NOMO-1 (cell line): ENCODE data around the gene AOPEP.
"Not testable (repeated sequence)": the region's sequence is repeated elsewhere in the genome, so short reads cannot be mapped to it uniquely, and the experiment has no call there.

Experiments
- DNase-seq, 2 experiments: peaks; one replicate each; lab custom pipeline; 2025; ENCODE audit not compliant: unreplicated experiment in 2 of 2; lab: John Stamatoyannopoulos, UW

The AOPEP gene

DNA sequence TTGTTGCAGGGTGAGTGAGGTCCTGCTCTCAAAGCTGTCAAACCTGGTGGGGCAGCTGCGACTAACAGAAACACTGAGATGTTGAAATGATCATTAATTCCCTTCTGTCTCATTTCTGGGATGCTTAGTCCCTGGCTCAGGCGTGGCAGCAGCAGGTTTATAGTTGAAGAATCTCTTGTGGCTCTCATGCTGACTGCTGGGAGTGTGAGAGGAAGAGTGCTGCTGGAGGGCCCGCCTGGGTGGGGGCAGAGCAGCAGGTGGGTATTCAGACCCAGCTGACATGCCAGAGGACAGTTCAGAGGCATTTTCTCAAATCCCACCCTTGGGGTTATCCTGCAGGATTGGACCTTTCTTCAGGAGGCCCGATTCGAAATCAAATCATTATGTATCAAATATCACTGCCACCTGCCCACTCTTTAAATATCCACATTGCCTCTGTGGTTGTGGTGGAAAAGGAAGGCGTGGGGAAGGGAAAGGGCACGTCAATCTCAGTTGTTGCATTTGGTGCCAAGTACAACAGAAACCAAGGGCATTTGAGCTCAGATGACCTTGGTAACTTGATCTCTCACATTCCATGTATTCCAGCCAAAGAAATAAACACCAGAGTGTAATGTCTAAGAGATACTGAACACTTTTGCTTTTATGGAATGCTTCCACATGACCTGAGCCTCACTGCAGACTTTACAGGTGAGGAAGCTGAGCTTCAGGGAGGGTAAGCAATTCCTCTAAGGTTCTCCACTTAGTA lies 224.3 kb downstream of the AOPEP start:
- no peak for DNase-seq

DNA sequence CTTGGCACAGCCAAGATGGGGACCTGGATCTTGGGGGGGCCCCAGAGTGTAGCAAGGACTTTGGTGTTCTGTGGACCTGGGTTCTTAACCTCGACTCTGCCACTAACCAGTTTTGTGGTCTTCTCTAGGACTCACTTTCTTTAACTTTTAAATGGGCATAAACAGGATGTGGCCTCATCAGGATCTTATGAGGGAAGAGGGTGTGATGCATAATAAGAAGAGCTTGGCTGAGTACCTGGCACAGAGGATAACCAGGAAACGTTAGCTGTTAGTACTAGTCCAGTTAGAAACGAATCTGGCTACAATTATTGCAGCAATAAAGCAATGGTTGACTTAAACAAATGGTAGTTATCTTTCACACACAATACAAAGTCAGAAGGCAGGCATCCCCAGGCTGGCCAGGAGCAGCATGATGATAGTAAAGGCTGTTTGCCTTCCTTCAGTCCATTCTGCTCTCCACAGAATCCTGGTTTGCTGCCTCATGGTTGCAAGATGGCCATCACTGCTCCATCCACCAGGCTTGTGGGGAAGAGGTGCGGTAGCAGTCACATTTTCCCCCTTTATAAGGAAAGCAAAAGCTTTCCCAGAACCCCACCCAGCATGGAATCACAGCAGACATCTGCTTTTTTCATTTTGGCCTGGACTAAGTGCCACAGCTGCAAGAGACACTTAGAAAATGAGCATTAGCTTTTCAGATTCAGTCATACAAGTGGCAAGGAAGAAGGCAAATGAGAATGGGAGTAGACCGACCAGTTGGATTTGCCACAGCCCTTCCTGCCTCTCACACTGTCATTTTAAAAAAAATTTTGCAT lies 225.0 kb downstream of the AOPEP start:
- DNase-seq, result no peak

- no peak for DNase-seq
Measured at GRCh38 chr9:94952565-94953373, 226.3 kb downstream of the AOPEP start.

GRCh38 chr9:94956731-94957130 lies 230.2 kb downstream of the AOPEP start:
- no peak for DNase-seq

GRCh38 chr9:94960964-94961363 lies 234.5 kb downstream of the AOPEP start:
- DNase-seq, result no peak

- no peak for DNase-seq
Measured at GRCh38 chr9:94961870-94962269, 235.4 kb downstream of the AOPEP start.

GRCh38 chr9:94965631-94966030 lies 239.1 kb downstream of the AOPEP start:
- DNase-seq, result not testable (repeated sequence)

- not testable (repeated sequence) for DNase-seq
Measured at GRCh38 chr9:94966046-94966445, 239.5 kb downstream of the AOPEP start.

- no peak for DNase-seq
Measured at GRCh38 chr9:94967482-94967881, 241.0 kb downstream of the AOPEP start.

DNA sequence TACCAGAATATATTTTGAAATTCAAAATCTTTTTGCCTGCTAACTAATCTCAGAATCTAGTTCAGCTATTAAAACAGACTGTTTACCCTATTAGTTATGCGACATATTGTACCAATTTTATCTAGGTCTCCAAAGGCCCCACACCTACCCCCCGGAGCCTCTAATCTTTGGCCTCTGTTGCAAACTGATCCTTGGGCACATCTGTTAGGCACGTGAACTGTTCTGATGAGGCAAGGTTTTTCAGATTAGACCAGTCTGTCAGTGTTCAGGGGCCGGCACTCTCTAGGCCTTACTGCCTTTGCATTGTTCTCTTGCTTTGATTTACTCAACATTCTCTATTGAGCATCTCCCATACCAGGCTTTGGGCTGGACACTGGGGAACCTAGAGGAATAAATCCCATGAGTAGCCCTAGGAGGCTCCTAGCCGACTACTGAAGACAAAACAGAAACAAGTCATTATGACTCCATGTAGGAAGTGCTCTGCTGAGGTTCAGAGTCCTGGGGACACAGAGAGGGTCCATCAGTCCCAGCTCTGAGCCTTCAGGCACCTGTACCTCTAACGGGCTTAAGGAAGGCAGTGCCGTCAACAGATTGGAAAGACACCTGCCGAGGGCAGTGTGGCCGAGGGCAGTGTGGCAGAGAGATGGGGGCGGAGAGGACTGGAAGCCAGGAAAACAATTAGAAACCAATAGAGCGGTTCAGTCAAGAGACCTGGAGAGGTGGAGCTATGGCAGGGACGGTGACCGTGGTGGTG lies 245.1 kb downstream of the AOPEP start:
- no peak for DNase-seq

GRCh38 chr9:94973451-94973941 lies 247.0 kb downstream of the AOPEP start:
- no peak for DNase-seq

DNA sequence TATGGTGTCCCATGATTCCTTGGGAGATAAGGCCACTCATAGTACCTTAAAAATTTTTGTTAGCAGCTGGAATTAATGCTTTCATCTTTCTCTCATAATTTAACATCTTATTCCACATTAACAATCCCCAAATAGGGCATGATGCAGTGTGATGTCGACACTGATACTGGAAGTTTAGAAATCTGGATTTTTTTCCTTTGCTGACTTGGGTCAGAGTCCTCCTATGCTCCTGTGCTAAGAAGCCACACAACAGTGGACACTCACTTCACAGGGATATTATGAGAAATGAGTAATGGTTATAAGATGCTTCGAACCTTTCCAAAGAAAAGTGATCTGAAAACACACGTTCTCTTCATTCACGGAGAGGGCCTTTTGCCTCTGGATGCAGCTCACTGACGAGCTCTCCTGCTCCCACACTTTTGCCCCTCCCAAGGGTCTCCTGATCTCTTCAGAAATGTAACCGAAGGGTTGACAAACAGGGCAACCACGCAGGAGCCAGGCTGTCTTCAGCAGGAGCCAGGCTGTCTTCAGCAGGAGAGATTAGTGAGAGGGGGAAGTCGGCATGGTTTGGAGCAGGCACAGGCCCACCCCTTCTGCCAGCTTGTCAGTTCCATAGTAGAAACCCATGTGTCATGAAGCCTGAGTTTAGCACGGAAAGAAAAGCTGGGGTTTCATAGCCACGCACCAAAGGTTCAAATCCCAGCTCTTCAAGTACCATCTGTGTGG lies 247.8 kb downstream of the AOPEP start:
- DNase-seq, result no peak

- no peak for DNase-seq
Measured at GRCh38 chr9:94975480-94975879, 249.0 kb downstream of the AOPEP start.

- no peak for DNase-seq
Measured at GRCh38 chr9:94976077-94976476, 249.6 kb downstream of the AOPEP start.

- no peak for DNase-seq
Measured at GRCh38 chr9:94977416-94977815, 250.9 kb downstream of the AOPEP start.

DNA sequence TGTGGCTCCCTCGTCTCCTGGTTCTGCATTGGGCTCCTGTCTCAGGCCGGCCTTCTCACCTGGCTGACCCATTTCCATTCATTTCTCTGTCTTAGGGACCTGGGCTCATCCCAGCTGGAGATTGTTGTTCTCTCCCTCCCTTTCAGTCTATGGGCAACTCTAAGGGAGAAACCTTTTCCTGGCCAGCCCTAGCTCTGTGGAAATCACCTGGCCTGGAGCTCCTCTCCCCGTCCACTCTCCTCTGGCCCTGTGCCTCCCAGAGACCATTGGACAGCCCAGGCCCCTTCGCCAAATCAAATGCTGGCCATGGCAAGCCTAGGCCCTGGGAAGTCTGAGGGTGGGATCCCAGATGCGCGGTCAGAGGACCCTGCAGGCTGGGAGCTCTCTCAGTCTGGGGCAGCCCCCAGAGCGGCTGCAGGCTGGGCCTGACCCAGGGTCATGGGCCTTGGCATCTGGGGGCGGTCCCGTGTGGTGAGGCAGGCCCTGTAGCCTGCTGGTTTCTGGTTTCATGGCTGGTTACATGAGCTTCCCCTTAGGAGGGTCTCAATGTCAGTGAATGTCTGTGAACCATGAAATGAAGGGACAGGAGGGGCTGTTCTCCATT lies 253.5 kb downstream of the AOPEP start:
- DNase-seq, result no peak

GRCh38 chr9:94980947-94981722 lies 254.6 kb downstream of the AOPEP start:
- DNase-seq, result no peak

DNA sequence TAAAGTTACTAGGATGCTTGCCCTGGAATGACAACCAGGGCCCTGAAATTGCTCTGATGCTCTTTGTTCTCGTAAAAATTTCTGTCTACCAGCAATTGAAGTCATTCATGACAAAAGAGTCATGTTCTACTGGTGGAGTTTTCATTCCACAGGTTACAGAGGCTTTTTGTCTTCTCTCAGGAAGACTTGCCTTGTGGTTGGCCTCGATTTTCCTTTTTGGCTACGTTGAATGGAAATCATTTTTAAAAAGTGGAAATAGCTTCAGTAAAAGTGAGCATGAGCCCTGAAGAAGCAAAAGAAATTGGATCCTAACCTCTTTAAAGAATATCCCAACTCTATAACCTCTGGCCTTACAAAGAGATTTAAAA lies 255.2 kb downstream of the AOPEP start:
- DNase-seq, result no peak

GRCh38 chr9:94982211-94982610 lies 255.7 kb downstream of the AOPEP start:
- DNase-seq, result no peak
